ENCODE data around the gene FIGN. TPM values are rescaled to one million over a fixed set of nuclear protein-coding genes. Genes with fewer than 3 reads are reported as not detected.

The FIGN gene
- polyA plus RNA-seq, 1 donor from 2014 or later = 0.71 TPM

DNA sequence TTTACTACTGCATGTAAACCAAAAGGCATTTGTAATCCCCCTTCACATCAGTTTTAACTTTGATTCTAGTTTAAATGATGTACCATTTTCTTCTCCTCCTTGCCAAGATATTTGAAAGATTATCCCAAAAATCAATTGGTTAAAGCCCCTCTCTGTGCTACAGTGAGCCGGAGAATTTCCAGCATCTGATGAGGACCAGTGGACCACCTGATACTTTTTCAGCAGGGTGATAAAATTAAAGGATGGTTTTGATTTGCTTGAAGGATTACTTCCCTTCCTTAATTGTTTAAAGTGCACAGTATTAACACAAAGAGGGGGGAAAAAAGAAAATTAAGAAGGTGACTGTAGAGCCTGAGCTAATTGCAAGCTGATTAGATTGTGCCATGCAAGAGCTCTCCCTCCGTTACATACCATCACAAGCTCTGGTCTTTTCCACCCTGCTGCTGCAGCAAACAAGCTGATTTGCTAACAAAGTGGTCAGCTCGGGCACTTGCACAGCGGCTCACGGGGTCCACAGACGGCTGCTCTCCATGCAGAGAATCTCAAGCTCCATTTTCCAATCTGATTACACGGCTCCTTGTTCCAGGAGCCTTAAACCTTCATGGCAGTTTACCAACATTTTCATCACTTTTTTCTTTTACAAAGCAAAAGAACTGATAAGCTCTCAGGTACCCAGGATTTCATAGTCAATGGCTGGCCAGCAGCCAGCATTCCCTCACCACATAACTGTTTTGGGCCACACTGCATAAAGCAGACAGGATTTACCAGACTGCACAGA is 22.1 kb downstream of the FIGN start:
- Histone ChIP-seq H3K36me3 (ENCODE audit: insufficient read depth, low read length) (no peaks in the 10 kb centered on the region), H3K9me2 (ENCODE audit: insufficient read depth, low read length) (no peaks in the 10 kb centered on the region), H3K4me2 (ENCODE audit: low read length) (no peak overlapping the region), H3K9ac (ENCODE audit: low read length) (no peak overlapping the region), H3K79me2 (replicated peaks; ENCODE audit: insufficient read depth, low read length) (peaks cover 11% of the 10 kb centered on the region), H3K27ac (ENCODE audit: low read length) (no peak overlapping the region), H3F3A (ENCODE audit: insufficient read depth, low read length, poor library complexity, severe bottlenecking) (no peaks in the 10 kb centered on the region), H2AFZ (ENCODE audit: low read depth, low read length) (no peak overlapping the region), H4K20me1 (ENCODE audit: insufficient read depth) (no peaks in the 10 kb centered on the region), H3K9me3 (ENCODE audit: low read length) (no peaks in the 10 kb centered on the region), H3K27me3 (ENCODE audit: insufficient read depth, low read depth, low read length) (peaks cover 17% of the 10 kb centered on the region), H3K4me3 (ENCODE audit: low read length) (no peak overlapping the region)
- TF ChIP-seq RAD21 (conservative IDR thresholded peaks at IDR 0.05) (no peak), SMC3 (conservative IDR thresholded peaks at IDR 0.05; ENCODE audit: poor library complexity) (no peak), EP300 (conservative IDR thresholded peaks at IDR 0.05; ENCODE audit: poor library complexity, severe bottlenecking) (no peak), MXI1 (conservative IDR thresholded peaks at IDR 0.05; ENCODE audit: poor library complexity, severe bottlenecking) (no peak), POLR2AphosphoS5 (IDR thresholded peaks at IDR 0.05) (no peak), EZH2 (IDR thresholded peaks at IDR 0.05; ENCODE audit: borderline replicate concordance, insufficient read depth, low read length, poor library complexity, severe bottlenecking) (no peak), TAF1 (IDR thresholded peaks at IDR 0.05; ENCODE audit: low read depth) (no peak)
- TF ChIP-seq, protein P1, sequence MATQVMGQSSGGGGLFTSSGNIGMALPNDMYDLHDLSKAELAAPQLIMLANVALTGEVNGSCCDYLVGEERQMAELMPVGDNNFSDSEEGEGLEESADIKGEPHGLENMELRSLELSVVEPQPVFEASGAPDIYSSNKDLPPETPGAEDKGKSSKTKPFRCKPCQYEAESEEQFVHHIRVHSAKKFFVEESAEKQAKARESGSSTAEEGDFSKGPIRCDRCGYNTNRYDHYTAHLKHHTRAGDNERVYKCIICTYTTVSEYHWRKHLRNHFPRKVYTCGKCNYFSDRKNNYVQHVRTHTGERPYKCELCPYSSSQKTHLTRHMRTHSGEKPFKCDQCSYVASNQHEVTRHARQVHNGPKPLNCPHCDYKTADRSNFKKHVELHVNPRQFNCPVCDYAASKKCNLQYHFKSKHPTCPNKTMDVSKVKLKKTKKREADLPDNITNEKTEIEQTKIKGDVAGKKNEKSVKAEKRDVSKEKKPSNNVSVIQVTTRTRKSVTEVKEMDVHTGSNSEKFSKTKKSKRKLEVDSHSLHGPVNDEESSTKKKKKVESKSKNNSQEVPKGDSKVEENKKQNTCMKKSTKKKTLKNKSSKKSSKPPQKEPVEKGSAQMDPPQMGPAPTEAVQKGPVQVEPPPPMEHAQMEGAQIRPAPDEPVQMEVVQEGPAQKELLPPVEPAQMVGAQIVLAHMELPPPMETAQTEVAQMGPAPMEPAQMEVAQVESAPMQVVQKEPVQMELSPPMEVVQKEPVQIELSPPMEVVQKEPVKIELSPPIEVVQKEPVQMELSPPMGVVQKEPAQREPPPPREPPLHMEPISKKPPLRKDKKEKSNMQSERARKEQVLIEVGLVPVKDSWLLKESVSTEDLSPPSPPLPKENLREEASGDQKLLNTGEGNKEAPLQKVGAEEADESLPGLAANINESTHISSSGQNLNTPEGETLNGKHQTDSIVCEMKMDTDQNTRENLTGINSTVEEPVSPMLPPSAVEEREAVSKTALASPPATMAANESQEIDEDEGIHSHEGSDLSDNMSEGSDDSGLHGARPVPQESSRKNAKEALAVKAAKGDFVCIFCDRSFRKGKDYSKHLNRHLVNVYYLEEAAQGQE (IDR thresholded peaks at IDR 0.05; ENCODE audit: borderline replicate concordance) = no peak
- TF ChIP-seq, protein P2, sequence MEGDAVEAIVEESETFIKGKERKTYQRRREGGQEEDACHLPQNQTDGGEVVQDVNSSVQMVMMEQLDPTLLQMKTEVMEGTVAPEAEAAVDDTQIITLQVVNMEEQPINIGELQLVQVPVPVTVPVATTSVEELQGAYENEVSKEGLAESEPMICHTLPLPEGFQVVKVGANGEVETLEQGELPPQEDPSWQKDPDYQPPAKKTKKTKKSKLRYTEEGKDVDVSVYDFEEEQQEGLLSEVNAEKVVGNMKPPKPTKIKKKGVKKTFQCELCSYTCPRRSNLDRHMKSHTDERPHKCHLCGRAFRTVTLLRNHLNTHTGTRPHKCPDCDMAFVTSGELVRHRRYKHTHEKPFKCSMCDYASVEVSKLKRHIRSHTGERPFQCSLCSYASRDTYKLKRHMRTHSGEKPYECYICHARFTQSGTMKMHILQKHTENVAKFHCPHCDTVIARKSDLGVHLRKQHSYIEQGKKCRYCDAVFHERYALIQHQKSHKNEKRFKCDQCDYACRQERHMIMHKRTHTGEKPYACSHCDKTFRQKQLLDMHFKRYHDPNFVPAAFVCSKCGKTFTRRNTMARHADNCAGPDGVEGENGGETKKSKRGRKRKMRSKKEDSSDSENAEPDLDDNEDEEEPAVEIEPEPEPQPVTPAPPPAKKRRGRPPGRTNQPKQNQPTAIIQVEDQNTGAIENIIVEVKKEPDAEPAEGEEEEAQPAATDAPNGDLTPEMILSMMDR (IDR thresholded peaks at IDR 0.05; ENCODE audit: poor library complexity, severe bottlenecking) = no peak

DNA sequence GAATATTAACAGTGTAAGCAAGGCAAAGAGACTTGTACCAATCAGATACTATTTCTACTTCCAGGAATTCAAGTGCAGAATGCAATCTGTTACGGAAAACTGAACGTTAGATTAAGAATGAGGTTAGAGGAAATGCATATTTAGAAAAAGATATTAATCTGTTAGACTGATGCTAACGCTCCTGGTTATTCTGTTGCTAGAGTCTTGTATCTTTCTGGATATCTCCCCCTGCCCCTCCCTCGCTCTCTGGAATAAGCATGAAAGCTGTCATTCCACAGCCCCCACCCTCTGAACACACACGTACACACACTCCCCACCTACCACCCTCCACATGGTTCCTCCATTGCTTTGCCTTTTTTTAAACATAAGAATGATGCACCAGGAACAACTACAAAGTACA is 24.1 kb downstream of the FIGN start:
- H3K79me2 ChIP-seq (replicated peaks; ENCODE audit: insufficient read depth, low read length) = peaks cover 11% of the 10 kb centered on the region
- peaks cover 17% of the 10 kb centered on the region for H3K27me3 ChIP-seq (ENCODE audit: insufficient read depth, low read depth, low read length)
- H3F3A ChIP-seq (ENCODE audit: insufficient read depth, low read length, poor library complexity, severe bottlenecking) = no peaks in the 10 kb centered on the region
- H3K9me2 ChIP-seq (ENCODE audit: insufficient read depth, low read length) = no peaks in the 10 kb centered on the region
- no peaks in the 10 kb centered on the region for H3K9me3 ChIP-seq (ENCODE audit: low read length)
- H3K9ac ChIP-seq (ENCODE audit: low read length) = no peak overlapping the region
- H3K4me2 ChIP-seq (ENCODE audit: low read length) = no peak overlapping the region
- no peaks in the 10 kb centered on the region for H4K20me1 ChIP-seq (ENCODE audit: insufficient read depth)
- TF ChIP-seq EZH2 (IDR thresholded peaks at IDR 0.05; ENCODE audit: borderline replicate concordance, insufficient read depth, low read length, poor library complexity, severe bottlenecking) = no peak
- no peak for TF ChIP-seq POLR2AphosphoS5 (IDR thresholded peaks at IDR 0.05)
- TF ChIP-seq, protein P1 (IDR thresholded peaks at IDR 0.05; ENCODE audit: borderline replicate concordance) = no peak
- TF ChIP-seq, protein P2 (IDR thresholded peaks at IDR 0.05; ENCODE audit: poor library complexity, severe bottlenecking) = no peak
- no peak for TF ChIP-seq EP300 (conservative IDR thresholded peaks at IDR 0.05; ENCODE audit: poor library complexity, severe bottlenecking)
- TF ChIP-seq TAF1 (IDR thresholded peaks at IDR 0.05; ENCODE audit: low read depth) = no peak
- no peak for TF ChIP-seq SMC3 (conservative IDR thresholded peaks at IDR 0.05; ENCODE audit: poor library complexity)
- no peak for TF ChIP-seq MXI1 (conservative IDR thresholded peaks at IDR 0.05; ENCODE audit: poor library complexity, severe bottlenecking)
- TF ChIP-seq RAD21 (conservative IDR thresholded peaks at IDR 0.05) = no peak
- H3K36me3 ChIP-seq (ENCODE audit: insufficient read depth, low read length) = no peaks in the 10 kb centered on the region
- H3K4me3 ChIP-seq (ENCODE audit: low read length) = no peak overlapping the region
- no peak overlapping the region for H2AFZ ChIP-seq (ENCODE audit: low read depth, low read length)
- H3K27ac ChIP-seq (ENCODE audit: low read length) = no peak overlapping the region
